Neural progenitor cell (in vitro differentiated cells): ENCODE data around the gene LAMA2.

Experiments
- CTCF ChIP-seq: fragments of 200-600 bp; sonication (generic); IDR thresholded peaks from 2 replicates; pipeline ENCODE4 v1.5.1; 2017; ENCODE audit warnings: antibody characterized with exemption, mild to moderate bottlenecking
- EZH2 ChIP-seq: fragments of 200-600 bp; sonication (generic); IDR thresholded peaks from 2 replicates; pipeline ENCODE4 v1.6.1; 2017; ENCODE audit warnings: antibody characterized with exemption, mild to moderate bottlenecking, moderate library complexity
- EZH2phosphoT487 ChIP-seq: fragments of 200-600 bp; sonication (generic); IDR thresholded peaks from 2 replicates; pipeline ENCODE4 v1.6.1; 2017; ENCODE audit warnings: antibody characterized with exemption

DNA sequence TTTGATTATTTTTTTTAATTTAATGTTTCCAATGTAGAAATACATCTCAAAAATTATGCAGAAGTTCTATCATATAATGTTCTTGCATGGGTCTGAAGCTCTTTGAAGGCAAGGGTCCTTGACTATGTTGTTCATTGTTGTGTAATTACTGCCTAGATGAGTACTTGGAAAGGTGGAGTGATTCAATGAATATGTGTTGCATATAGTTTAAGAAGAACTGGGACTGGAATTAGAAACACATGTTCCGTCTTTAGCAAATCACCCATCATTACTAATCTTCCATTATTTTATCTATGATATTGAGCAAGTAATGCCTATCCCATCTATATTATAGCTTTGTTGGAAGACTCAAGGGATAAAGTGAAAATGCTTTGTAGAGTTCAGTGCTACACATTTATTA lies 147.3 kb downstream of the LAMA2 start:
- TF ChIP-seq CTCF (no peak), EZH2 (no peak), EZH2phosphoT487 (no peak)
